Measurements from ENCODE around the gene IGSF21. TPM values are rescaled to one million over a fixed set of nuclear protein-coding genes. Genes with fewer than 3 reads are reported as not detected.

The IGSF21 gene
- total and polyA plus RNA-seq, 2 donors (not counting 1 experiment from before 2014, with no cell fraction given), result not detected

GRCh38 chr1:18200918-18201317 lies 93.3 kb downstream of the IGSF21 start:
- Histone ChIP-seq H2AFZ (ENCODE audit: insufficient read depth, low read depth, low read length, poor library complexity, severe bottlenecking) (no peak overlapping the region), H3K4me3 (ENCODE audit: control extremely low read depth in 1 of 5, extremely low read depth in 1 of 5, insufficient read depth in 1 of 5, low read depth in 2 of 5, low read length in 4 of 5) (no peak overlapping the region), H3K9me3 (ENCODE audit: control extremely low read depth in 1 of 3, control insufficient read depth in 2 of 3, insufficient read depth in 1 of 3, low read length in 2 of 3) (no peaks in the 10 kb centered on the region), H3K27me3 (replicated peaks in 1 of 4; ENCODE audit: control extremely low read depth in 1 of 4, control insufficient read depth in 3 of 4, insufficient read depth in 4 of 4, low read length in 3 of 4) (peaks cover 0 to 11% (median 2%) of the 10 kb centered on the region in 4 experiments), H3K36me3 (replicated peaks in 1 of 2; ENCODE audit: control extremely low read depth in 1 of 2, control insufficient read depth in 1 of 2, extremely low read depth in 1 of 2, insufficient read depth in 2 of 2, low read length in 1 of 2) (no peaks in the 10 kb centered on the region), H3K4me2 (replicated peaks; ENCODE audit: low read depth, low read length, poor library complexity, severe bottlenecking) (no peak overlapping the region), H3K79me2 (ENCODE audit: control insufficient read depth, insufficient read depth, low read length) (no peaks in the 10 kb centered on the region), H3K4me1 (ENCODE audit: control insufficient read depth in 2 of 2, insufficient read depth in 2 of 2, low read length in 2 of 2) (no peaks in the 10 kb centered on the region), H3K9ac (ENCODE audit: low read length) (no peak overlapping the region), H4K20me1 (ENCODE audit: control insufficient read depth, insufficient read depth, low read length, poor library complexity, severe bottlenecking) (no peaks in the 10 kb centered on the region), H3K27ac (ENCODE audit: low read length in 2 of 2) (no peak overlapping the region)
- WGBS (ENCODE audit: insufficient coverage), result 64% methylated on average over 6 of the region's 6 CpGs
- POLR2A ChIA-PET, result no interaction called here
- DNase-seq (no peak), ATAC-seq (ENCODE audit: low read depth) (no peak)
- peaks cover 33% of the 10 kb centered on the region for H3K27me3 Mint-ChIP-seq
- TF ChIP-seq CTCF (IDR thresholded peaks at IDR 0.05), result no peak
- no peak for TF ChIP-seq EZH2 (IDR thresholded peaks at IDR 0.05; ENCODE audit: borderline replicate concordance, insufficient read depth, low read depth, low read length, poor library complexity, severe bottlenecking)
- H3K9me3 Mint-ChIP-seq (ENCODE audit: insufficient read depth), result no peaks in the 10 kb centered on the region
- H3K4me1 Mint-ChIP-seq, result no peaks in the 10 kb centered on the region
- CTCF ChIA-PET, result no interaction called here
- intact Hi-C loops (cut with micrococcal nuclease), result no loop called here
- H3K27ac Mint-ChIP-seq, result no peak overlapping the region
- H3K4me3 Mint-ChIP-seq, result no peak overlapping the region

GRCh38 chr1:18201997-18202719 lies 94.6 kb downstream of the IGSF21 start:
- ATAC-seq (ENCODE audit: low read depth) (no peak), DNase-seq (no peak)
- Mint-ChIP-seq H3K9me3 (ENCODE audit: insufficient read depth) (peaks cover 2% of the 10 kb centered on the region), H3K4me3 (no peak overlapping the region), H3K27ac (no peak overlapping the region), H3K4me1 (no peaks in the 10 kb centered on the region), H3K27me3 (peaks cover 30% of the 10 kb centered on the region)
- H3K27ac ChIP-seq (ENCODE audit: low read length in 2 of 2), result no peak overlapping the region
- H3K27me3 ChIP-seq (replicated peaks in 1 of 4; ENCODE audit: control extremely low read depth in 1 of 4, control insufficient read depth in 3 of 4, insufficient read depth in 4 of 4, low read length in 3 of 4), result peaks cover 0 to 6% (median 2%) of the 10 kb centered on the region in 4 experiments
- intact Hi-C loops (cut with micrococcal nuclease), result no loop called here
- ChIA-PET CTCF (no interaction called here), POLR2A (no interaction called here)
- TF ChIP-seq CTCF (IDR thresholded peaks at IDR 0.05) (no peak), EZH2 (IDR thresholded peaks at IDR 0.05; ENCODE audit: borderline replicate concordance, insufficient read depth, low read depth, low read length, poor library complexity, severe bottlenecking) (no peak)
- no peak overlapping the region for H3K9ac ChIP-seq (ENCODE audit: low read length)
- no peaks in the 10 kb centered on the region for H3K4me1 ChIP-seq (ENCODE audit: control insufficient read depth in 2 of 2, insufficient read depth in 2 of 2, low read length in 2 of 2)
- no peaks in the 10 kb centered on the region for H3K9me3 ChIP-seq (ENCODE audit: control extremely low read depth in 1 of 3, control insufficient read depth in 2 of 3, insufficient read depth in 1 of 3, low read length in 2 of 3)
- no peaks in the 10 kb centered on the region for H3K36me3 ChIP-seq (replicated peaks in 1 of 2; ENCODE audit: control extremely low read depth in 1 of 2, control insufficient read depth in 1 of 2, extremely low read depth in 1 of 2, insufficient read depth in 2 of 2, low read length in 1 of 2)
- no peak overlapping the region for H2AFZ ChIP-seq (ENCODE audit: insufficient read depth, low read depth, low read length, poor library complexity, severe bottlenecking)
- 70% methylated on average over 3 of the region's 4 CpGs for WGBS (ENCODE audit: insufficient coverage)
- H3K79me2 ChIP-seq (ENCODE audit: control insufficient read depth, insufficient read depth, low read length), result no peaks in the 10 kb centered on the region
- no peak overlapping the region for H3K4me3 ChIP-seq (ENCODE audit: control extremely low read depth in 1 of 5, extremely low read depth in 1 of 5, insufficient read depth in 1 of 5, low read depth in 2 of 5, low read length in 4 of 5)
- no peaks in the 10 kb centered on the region for H4K20me1 ChIP-seq (ENCODE audit: control insufficient read depth, insufficient read depth, low read length, poor library complexity, severe bottlenecking)
- H3K4me2 ChIP-seq (replicated peaks; ENCODE audit: low read depth, low read length, poor library complexity, severe bottlenecking), result no peak overlapping the region
